SK-N-SH treated with all-trans-retinoic acid at 6 μM for 48 hours (cell line): ENCODE data around the gene MDH1B.
"Not testable (repeated sequence)": the region's sequence is repeated elsewhere in the genome, so short reads cannot be mapped to it uniquely, and the experiment has no call there.

Experiments used
- ARNTL ChIP-seq: fragments of 450-650 bp; formaldehyde crosslinking; IDR thresholded peaks from 2 replicates; pipeline ENCODE4 v1.5.0; 2020; ENCODE audit warnings: low read depth, mild to moderate bottlenecking, moderate library complexity, borderline replicate concordance
- BACH2 ChIP-seq: fragments of 250-450 bp; sonication (Bioruptor Pico); IDR thresholded peaks from 2 replicates; pipeline ENCODE4 v1.9.0; 2021; ENCODE audit warnings: mild to moderate bottlenecking, borderline replicate concordance
- PATZ1 ChIP-seq: fragments of 250-450 bp; sonication (Bioruptor Pico); IDR thresholded peaks from 2 replicates; pipeline ENCODE4 v1.8.0; 2020; ENCODE audit warnings: mild to moderate bottlenecking, moderate library complexity, borderline replicate concordance
- PPARA ChIP-seq: fragments of 250-450 bp; sonication (Bioruptor Pico); IDR thresholded peaks from 2 replicates; pipeline ENCODE4 v1.5.0; 2020; ENCODE audit warnings: mild to moderate bottlenecking, borderline replicate concordance
- RARB ChIP-seq: fragments of 250-450 bp; sonication (Bioruptor Pico); IDR thresholded peaks from 2 replicates; pipeline ENCODE4 v1.8.0; 2021; ENCODE audit warnings: mild to moderate bottlenecking, moderate library complexity
- TCF4 ChIP-seq: fragments of 250-450 bp; sonication (Bioruptor Pico); IDR thresholded peaks from 2 replicates; pipeline ENCODE4 v1.8.0; 2021; ENCODE audit warnings: mild to moderate bottlenecking, moderate library complexity, borderline replicate concordance
- ZFP30 ChIP-seq: fragments of 450-650 bp; formaldehyde crosslinking; IDR thresholded peaks from 2 replicates; pipeline ENCODE4 v1.5.0; 2022; ENCODE audit warnings: mild to moderate bottlenecking, moderate library complexity
- ZNF565 ChIP-seq: fragments of 450-650 bp; formaldehyde crosslinking; conservative IDR thresholded peaks from 2 replicates; pipeline ENCODE4 v1.5.0; 2020; ENCODE audit warnings: low read depth, mild to moderate bottlenecking, moderate library complexity
- ZNF70 ChIP-seq: fragments of 450-650 bp; formaldehyde crosslinking; IDR thresholded peaks from 2 replicates; pipeline ENCODE4 v1.5.0; 2020; ENCODE audit warnings: mild to moderate bottlenecking, moderate library complexity
- ZNF8 ChIP-seq: fragments of 450-650 bp; formaldehyde crosslinking; IDR thresholded peaks from 2 replicates; pipeline ENCODE4 v1.5.0; 2020; ENCODE audit warnings: mild to moderate bottlenecking, moderate library complexity
- TF ChIP-seq, protein P1 (sequence below): fragments of 250-450 bp; sonication (Bioruptor Pico); IDR thresholded peaks from 2 replicates; pipeline ENCODE4 v1.8.0; 2021; ENCODE audit warnings: low read depth, mild to moderate bottlenecking, moderate library complexity, borderline replicate concordance
- TF ChIP-seq, protein P2 (sequence below): fragments of 250-450 bp; sonication (Bioruptor Pico); IDR thresholded peaks from 2 replicates; pipeline ENCODE4 v1.5.1; 2020; ENCODE audit warnings: low read depth, mild to moderate bottlenecking, moderate library complexity

- not testable (repeated sequence) for TF ChIP-seq ARNTL (CRISPR knock-in tag); PATZ1 (CRISPR knock-in tag); PPARA; ZNF8; ZFP30 (CRISPR knock-in tag); TCF4 (CRISPR knock-in tag); BACH2 (CRISPR knock-in tag); ZNF70; RARB (CRISPR knock-in tag); ZNF565 (CRISPR knock-in tag)
- TF ChIP-seq, protein P1, sequence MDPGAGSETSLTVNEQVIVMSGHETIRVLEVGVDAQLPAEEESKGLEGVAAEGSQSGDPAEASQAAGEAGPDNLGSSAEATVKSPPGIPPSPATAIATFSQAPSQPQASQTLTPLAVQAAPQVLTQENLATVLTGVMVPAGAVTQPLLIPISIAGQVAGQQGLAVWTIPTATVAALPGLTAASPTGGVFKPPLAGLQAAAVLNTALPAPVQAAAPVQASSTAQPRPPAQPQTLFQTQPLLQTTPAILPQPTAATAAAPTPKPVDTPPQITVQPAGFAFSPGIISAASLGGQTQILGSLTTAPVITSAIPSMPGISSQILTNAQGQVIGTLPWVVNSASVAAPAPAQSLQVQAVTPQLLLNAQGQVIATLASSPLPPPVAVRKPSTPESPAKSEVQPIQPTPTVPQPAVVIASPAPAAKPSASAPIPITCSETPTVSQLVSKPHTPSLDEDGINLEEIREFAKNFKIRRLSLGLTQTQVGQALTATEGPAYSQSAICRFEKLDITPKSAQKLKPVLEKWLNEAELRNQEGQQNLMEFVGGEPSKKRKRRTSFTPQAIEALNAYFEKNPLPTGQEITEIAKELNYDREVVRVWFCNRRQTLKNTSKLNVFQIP (CRISPR knock-in tag) = not testable (repeated sequence)
- TF ChIP-seq, protein P2, sequence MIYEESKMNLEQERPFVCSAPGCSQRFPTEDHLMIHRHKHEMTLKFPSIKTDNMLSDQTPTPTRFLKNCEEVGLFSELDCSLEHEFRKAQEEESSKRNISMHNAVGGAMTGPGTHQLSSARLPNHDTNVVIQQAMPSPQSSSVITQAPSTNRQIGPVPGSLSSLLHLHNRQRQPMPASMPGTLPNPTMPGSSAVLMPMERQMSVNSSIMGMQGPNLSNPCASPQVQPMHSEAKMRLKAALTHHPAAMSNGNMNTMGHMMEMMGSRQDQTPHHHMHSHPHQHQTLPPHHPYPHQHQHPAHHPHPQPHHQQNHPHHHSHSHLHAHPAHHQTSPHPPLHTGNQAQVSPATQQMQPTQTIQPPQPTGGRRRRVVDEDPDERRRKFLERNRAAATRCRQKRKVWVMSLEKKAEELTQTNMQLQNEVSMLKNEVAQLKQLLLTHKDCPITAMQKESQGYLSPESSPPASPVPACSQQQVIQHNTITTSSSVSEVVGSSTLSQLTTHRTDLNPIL (CRISPR knock-in tag) = not testable (repeated sequence)
These were observed 47.3 kb upstream of the MDH1B start for GRCh38 chr2:206812471-206812870.
